NCI-H1105 (cell line): ENCODE data around the gene TCN1.
"Not testable (repeated sequence)": the region's sequence is repeated elsewhere in the genome, so short reads cannot be mapped to it uniquely, and the experiment has no call there.

ENCODE experiments used
- DNase-seq: peaks from one replicate; lab custom pipeline; 2025; lab: John Stamatoyannopoulos, UW

Gene TCN1

DNA sequence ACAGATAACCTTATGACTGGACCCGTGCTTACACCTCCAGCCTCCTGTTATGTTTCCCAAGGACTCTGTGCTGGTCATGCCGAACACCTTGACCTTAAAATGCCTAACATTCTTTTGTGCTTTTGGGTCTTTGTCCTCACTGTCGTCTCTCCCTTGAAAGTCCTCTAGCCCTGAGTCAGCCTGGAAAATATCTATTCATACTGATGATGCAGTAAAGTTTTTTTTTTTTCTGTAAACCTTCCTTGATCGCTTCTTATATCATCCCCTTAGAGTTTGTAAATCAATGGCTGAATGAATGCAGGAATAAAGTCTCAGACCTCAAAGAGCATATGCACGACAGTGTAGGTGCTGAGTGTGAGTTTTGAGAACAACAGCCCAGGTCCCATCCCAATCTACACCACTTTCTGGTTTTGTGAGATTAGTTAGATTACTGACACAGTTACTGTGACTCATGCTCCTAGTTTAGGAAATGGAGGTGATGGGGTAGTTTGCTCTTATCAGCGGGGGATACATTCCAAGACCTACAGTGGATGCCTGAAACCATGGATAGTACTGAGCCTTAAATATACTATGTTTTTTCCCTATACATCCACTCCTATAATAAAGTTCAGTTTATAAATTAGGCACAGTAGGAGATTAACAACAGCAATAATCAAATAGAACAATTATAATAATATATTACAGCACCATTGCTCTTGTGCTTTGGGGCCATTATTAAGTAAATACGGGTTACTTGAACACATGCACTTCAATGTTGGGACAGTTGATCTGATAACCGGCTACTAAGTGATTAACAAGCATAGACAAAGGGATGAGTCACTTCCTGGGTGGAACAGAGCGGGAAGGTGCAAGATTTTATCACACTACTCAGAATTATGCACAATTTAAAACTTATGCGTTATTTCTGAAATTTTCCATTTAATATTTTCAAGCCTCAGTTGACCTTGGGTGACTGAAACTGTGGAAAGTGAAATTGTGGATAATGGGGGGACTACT, 8.6 kb downstream of the TCN1 start:
- DNase-seq = no peak

DNA sequence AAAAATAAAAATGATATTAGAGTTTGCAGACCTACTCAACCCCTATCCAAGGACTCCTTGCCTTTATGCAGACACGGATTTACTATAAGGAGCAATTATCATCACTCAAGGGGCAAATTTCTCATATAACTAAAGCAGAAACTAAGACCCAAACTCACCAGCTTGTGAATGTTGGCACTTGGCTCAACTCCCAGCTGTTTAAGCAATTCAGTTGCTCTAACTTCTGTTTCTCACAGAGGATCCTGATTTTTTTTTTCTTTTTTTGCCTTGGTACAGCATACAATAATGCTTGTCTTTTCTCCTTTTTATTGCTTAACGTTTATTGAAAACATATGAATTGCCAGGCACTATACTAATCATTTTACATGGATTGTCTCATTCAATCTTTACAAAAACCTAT, 11.4 kb downstream of the TCN1 start:
- DNase-seq = no peak

GRCh38 chr11:59851416-59851815, 14.9 kb downstream of the TCN1 start:
- DNase-seq = not testable (repeated sequence)

DNA sequence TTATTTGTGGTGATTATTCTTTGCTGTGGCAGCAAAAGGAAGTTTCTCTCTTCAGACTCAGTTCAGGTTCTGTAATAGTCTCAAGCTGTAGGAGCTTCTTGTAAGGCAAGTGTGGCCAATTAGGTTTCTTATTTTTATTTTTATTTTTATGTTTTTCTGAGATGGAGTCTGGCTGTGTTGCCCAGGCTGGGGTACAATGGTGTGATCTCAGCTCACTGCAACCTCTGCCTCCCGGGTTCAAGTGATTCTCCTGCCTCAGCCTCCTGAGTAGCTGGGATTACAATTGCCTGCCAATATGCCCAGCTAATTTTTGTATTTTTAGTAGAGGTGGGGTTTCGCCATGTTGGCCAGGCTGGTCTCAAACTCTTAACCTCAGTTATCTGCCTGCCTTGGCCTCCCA, 16.7 kb downstream of the TCN1 start:
- not testable (repeated sequence) for DNase-seq

GRCh38 chr11:59849129-59849528, 17.2 kb downstream of the TCN1 start:
- no peak for DNase-seq

GRCh38 chr11:59848439-59848838, 17.8 kb downstream of the TCN1 start:
- not testable (repeated sequence) for DNase-seq

- no peak for DNase-seq
Measured at GRCh38 chr11:59847626-59848025, 18.7 kb downstream of the TCN1 start.

DNA sequence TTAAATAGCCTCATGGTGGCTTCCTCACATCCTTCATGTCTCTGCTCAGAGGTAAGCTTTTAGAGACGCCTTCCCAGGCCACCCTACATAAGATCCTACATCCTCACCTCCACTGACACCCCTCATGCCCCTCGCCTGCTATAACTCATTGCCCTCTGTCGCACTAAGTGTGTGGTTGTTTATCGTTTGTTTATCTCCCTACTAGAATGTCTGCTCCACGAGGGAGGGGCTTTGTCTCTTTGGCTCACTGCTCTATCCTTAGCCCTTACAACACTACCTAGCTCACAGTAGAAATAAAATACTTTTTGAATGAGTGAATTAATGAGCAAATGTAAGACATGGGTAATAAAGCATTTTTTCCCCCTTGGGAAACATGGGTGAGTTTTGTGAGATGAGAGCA, 19.7 kb downstream of the TCN1 start:
- DNase-seq = no peak

DNA sequence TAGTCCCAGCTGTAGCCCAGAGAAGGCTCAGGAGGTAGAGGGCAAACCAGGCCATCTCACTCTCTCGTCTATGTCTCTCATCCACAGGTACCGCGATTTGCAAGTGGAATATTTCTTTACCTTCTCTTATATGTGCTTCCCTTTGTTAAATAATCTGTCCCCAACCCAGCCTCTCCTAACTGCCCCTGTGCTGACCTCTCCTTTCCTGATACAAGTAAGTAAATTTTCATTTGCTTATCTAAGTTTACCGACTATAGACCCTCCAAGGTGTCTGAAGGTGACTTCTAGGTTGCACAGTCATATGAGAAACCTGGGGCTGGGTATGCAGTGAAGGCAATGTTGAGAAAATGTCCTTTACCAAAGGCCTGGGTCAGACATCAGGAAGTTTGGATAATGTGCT, 20.9 kb downstream of the TCN1 start, which contains the start of gene CBLIF:
Gene CBLIF (minus strand): TSS at position 101 of the 400 bp plus-strand sequence. CDS start 46 bp downstream, at position 55.
- no peak for DNase-seq

GRCh38 chr11:59842316-59842715, 24.0 kb downstream of the TCN1 start:
- no peak for DNase-seq

DNA sequence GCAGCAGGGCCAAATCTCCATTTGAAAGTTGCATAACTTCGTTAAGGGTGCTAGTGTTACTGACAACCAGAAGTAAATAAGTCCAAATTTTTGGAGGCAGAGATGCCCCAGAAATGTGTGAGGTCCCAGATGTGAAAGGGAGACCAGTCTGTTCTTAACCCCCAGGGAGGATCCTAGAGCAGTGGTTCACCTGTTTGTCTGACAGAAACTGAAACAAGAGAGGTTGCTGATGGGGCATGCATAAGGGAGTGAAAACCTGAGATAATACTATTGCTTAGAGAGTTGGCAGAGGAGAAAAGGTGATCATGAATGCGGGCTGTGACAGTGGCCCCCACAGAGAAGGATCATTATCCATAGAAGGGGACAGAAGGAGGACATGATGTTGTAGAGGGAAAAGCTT, 24.8 kb downstream of the TCN1 start:
- DNase-seq = no peak

DNA sequence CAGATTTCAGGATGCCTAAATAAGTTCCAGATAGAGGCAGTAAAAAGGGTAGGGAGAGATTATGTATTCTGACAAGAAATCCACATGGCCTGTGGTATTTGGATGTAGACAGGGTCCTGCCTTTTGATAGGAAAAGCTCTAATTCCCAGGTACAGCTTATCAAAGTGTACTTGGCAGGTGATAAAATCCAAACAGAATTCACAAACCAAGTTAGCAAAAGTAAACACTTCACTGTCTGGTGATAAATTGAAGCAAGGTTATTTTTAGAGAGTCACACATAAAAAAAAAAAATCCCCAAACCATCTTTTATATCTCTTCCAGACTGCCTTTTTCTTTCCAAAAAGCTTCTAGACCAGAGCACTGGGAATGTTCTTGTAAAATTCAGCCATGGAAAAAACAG, 26.7 kb downstream of the TCN1 start:
- DNase-seq = no peak

DNA sequence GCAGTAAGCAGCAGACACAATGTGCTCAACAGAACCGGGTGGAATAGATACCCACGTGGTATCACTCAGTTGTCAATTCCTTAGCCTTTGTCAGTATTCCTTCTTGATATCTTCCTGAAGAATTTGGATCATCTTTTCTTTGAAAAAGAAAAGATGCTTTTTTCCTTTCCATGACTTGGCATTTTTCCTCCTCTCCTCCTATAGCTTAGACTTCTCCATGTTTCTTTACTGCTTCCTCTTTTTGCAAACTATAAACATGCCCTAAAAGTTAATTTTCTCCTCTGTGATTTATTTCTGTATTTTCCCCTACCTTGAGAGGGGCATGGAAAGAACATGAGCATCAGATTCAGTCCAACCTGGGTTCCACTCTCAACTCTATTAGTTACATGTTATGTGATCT, 32.7 kb downstream of the TCN1 start:
- DNase-seq = no peak

DNA sequence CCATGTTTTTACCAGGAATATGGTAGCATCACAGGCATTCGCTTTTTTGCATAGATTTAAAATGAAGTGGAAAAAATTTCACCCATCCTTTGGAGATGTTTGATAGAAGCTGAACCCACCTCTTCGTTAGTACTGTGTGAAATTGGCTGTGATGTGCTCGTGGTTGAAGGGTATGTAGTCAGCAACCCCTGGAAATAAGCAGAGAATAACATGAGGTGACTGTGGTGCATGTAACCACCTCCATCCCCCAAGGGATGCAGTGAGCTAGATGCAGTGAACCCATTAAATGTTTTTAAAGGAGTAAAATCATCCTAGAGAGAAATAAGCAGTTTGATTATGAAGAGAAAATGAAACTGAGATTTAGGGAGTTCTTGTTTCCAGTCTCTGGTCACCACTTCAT, 36.9 kb downstream of the TCN1 start:
- DNase-seq = no peak

DNA sequence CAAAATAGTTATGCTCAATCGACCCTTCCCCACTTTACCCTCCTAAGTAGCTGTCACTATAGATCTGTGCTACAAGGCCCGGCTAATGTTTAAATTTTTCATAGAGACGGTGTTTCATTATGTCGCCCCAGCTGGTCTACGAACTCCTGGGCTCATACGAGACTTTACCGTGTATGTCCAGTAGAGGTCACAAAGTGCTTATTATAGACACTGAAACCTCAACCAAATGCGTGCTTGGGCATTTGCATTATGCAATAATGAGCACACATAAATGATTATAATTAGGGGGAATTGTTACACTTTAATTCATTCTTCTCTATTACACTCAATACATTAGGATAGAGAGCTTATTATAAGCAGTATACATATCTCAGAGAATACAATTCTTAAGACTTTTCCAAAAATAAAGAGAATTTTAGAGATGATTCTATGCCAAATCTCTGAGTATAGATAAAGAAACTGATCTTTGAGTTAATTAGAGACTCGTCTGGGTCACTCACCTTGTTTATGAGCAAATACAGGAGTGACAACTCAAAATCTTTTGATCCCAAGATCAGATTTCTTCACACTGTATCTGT, 43.2 kb downstream of the TCN1 start:
- DNase-seq = peak; percentile 63

- no peak for DNase-seq
Measured at GRCh38 chr11:59818572-59818971, 47.7 kb downstream of the TCN1 start.

DNA sequence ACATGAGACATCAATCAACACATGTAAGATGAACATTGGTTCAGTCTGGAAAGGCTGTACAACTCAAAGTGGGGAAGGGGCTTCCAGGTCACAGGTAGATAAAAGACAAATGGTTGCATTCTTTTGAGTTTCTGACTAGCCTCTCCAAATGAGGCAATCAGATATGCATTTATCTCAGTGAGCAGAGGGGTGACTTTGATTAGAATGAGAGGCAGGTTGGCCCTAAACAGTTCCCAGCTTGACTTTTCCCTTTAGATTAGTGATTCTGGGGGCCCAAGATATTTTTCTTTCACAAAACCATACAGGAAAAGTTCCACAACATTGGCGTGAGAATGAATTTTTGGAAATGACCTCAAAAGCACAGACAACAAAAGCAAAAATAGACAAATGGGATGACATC, 49.9 kb downstream of the TCN1 start:
- DNase-seq = not testable (repeated sequence)

- DNase-seq = no peak
Measured at GRCh38 chr11:59815754-59816153, 50.5 kb downstream of the TCN1 start.

- no peak for DNase-seq
Measured at GRCh38 chr11:59814021-59814420, 52.3 kb downstream of the TCN1 start.

GRCh38 chr11:59813364-59813763, 52.9 kb downstream of the TCN1 start:
- no peak for DNase-seq

DNA sequence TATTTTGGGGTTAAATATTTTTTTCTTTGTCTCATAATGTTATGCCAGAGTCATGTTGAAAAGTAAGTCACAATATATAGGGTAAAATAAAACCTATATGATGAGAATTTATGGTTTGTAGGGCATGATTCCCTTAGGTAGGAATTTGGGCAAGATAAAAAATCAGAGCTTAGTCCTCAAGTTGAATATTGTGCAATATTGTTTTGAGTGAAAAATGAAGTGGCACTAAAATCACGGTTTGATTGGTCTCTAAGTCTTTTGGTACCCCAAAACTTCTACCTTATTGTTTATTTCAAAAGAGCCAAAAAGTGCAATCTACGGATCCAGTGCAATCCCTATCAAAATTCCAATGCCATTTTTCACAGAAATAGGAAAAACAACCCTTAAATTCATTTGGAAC, 54.1 kb downstream of the TCN1 start:
- DNase-seq = no peak

- DNase-seq = no peak
Measured at GRCh38 chr11:59810911-59811259, 55.4 kb downstream of the TCN1 start.

DNA sequence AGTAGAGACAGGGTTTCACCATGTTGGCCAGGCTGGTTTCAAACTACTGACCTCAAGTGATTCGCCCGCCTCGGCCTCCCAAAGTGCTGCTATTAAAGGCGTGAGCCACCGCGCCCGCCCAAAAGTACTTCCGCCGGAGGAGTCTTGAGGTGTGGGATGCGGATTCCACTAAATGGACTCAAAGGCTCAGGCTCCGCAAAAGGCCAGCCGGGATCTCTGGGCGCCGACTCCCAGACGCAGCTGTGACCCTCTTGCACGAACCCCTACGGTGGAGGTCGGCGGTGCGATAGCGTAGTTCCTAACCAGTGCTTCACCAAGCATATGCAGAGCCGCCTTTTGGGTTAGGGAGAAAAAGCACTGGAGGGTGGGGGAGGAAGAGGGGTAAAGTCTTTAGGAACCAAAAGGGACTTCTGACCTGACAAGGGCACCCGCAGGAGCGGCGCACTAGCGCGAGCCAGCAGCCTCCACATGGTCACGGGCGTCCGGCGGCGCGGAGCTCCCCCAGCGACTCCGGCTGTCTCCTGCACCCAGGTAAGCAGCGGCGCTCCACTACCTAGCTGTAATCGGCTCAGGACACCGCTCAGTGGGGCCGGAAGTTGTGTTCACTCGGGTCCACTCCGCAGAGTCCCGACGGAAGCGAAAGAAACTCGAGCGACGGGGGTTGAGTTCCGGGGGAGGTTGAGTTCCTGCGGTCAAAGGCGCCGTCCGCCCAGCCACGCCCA, 55.9 kb downstream of the TCN1 start, which contains the start of gene MRPL16:
Gene MRPL16 (minus strand): TSS at position 590 of the 722 bp plus-strand sequence. CDS start 120 bp downstream, at position 470.
- peak; percentile 83 for DNase-seq
